HepG2 (cell line): ENCODE results near the gene MIDN. TPM values are rescaled to one million over a fixed set of nuclear protein-coding genes. Genes with fewer than 3 reads are reported as not detected.

ENCODE experiments used
- FOSL1 ChIP-seq: sonication (generic); formaldehyde crosslinking; IDR thresholded peaks from 2 replicates; pipeline ENCODE4 v1.9.0; 2021; ENCODE audit warnings: missing genetic modification reagents, borderline replicate concordance
- FOXK2 ChIP-seq: fragments of 450-650 bp; IDR thresholded peaks from 2 replicates; pipeline ENCODE4 v1.6.1; 2016
- HNF1B ChIP-seq: sonication (generic); formaldehyde crosslinking; IDR thresholded peaks from 2 replicates; pipeline ENCODE4 v1.5.1; 2020; ENCODE audit warnings: mild to moderate bottlenecking, moderate library complexity, missing genetic modification reagents
- HOXD1 ChIP-seq: sonication (generic); formaldehyde crosslinking; IDR thresholded peaks from 2 replicates; pipeline ENCODE4 v1.5.0; 2020; ENCODE audit warnings: missing genetic modification reagents
- NFE2L1 ChIP-seq: sonication (generic); formaldehyde crosslinking; IDR thresholded peaks from 2 replicates; pipeline ENCODE4 v1.4.0; 2020; ENCODE audit warnings: missing genetic modification reagents, mild to moderate bottlenecking, borderline replicate concordance
- PAX8 ChIP-seq: sonication (generic); formaldehyde crosslinking; IDR thresholded peaks from 2 replicates; pipeline ENCODE4 v1.8.0; 2022; ENCODE audit warnings: mild to moderate bottlenecking, missing genetic modification reagents, borderline replicate concordance
- PHF5A ChIP-seq: IDR thresholded peaks from one replicate; pipeline ENCODE4 v1.6.1; 2018; ENCODE audit warnings: low read depth, missing genetic modification reagents; ENCODE audit not compliant: unreplicated experiment
- RFXANK ChIP-seq: IDR thresholded peaks from 2 replicates; pipeline ENCODE4 v1.6.1; 2016
- RORA ChIP-seq: sonication (generic); formaldehyde crosslinking; IDR thresholded peaks from 2 replicates; pipeline ENCODE4 v1.5.0; 2020; ENCODE audit warnings: mild to moderate bottlenecking, missing genetic modification reagents, moderate library complexity
- SALL2 ChIP-seq: sonication (generic); formaldehyde crosslinking; IDR thresholded peaks from 2 replicates; pipeline ENCODE4 v1.8.1; 2023; ENCODE audit warnings: mild to moderate bottlenecking, missing genetic modification reagents, inconsistent platforms
- SMYD3 ChIP-seq: sonication (generic); formaldehyde crosslinking; IDR thresholded peaks from 2 replicates; pipeline ENCODE4 v1.8.1; 2023; ENCODE audit warnings: mild to moderate bottlenecking, missing genetic modification reagents
- SP5 ChIP-seq: IDR thresholded peaks from 2 replicates; pipeline ENCODE4 v1.6.1; 2016; ENCODE audit warnings: low read depth, borderline replicate concordance
- SPEN ChIP-seq: sonication (generic); formaldehyde crosslinking; IDR thresholded peaks from 2 replicates; pipeline ENCODE4 v1.5.1; 2020; ENCODE audit warnings: low read depth, mild to moderate bottlenecking, missing genetic modification reagents
- ZFY ChIP-seq: sonication (generic); formaldehyde crosslinking; IDR thresholded peaks from 2 replicates; pipeline ENCODE4 v1.4.0; 2020; ENCODE audit warnings: missing genetic modification reagents
- ZNF431 ChIP-seq: sonication (generic); formaldehyde crosslinking; IDR thresholded peaks from 2 replicates; pipeline ENCODE4 v1.9.0; 2022; ENCODE audit warnings: missing genetic modification reagents, low read depth, mild to moderate bottlenecking, borderline replicate concordance
- ZNF556 ChIP-seq: sonication (generic); formaldehyde crosslinking; IDR thresholded peaks from 2 replicates; pipeline ENCODE4 v1.4.0; 2020; ENCODE audit warnings: mild to moderate bottlenecking, missing genetic modification reagents, borderline replicate concordance
- ZNF570 ChIP-seq: sonication (generic); formaldehyde crosslinking; IDR thresholded peaks from 2 replicates; pipeline ENCODE4 v1.4.0; 2020; ENCODE audit warnings: mild to moderate bottlenecking, missing genetic modification reagents, borderline replicate concordance
- ZNF781 ChIP-seq: sonication (generic); formaldehyde crosslinking; IDR thresholded peaks from 2 replicates; pipeline ENCODE4 v1.5.1; 2020; ENCODE audit warnings: borderline replicate concordance, mild to moderate bottlenecking, missing genetic modification reagents; ENCODE audit errors: not compliant biosample characterization
- ZNF841 ChIP-seq: sonication (generic); formaldehyde crosslinking; IDR thresholded peaks from 2 replicates; pipeline ENCODE4 v1.8.1; 2023; ENCODE audit warnings: missing genetic modification reagents, borderline replicate concordance
- ZNF883 ChIP-seq: sonication (generic); formaldehyde crosslinking; IDR thresholded peaks from 2 replicates; pipeline ENCODE4 v1.5.1; 2020; ENCODE audit warnings: mild to moderate bottlenecking, missing genetic modification reagents; ENCODE audit errors: not compliant biosample characterization
- ZNF891 ChIP-seq: sonication (generic); formaldehyde crosslinking; IDR thresholded peaks from 2 replicates; pipeline ENCODE4 v1.5.0; 2020; ENCODE audit warnings: mild to moderate bottlenecking, missing genetic modification reagents
- ZSCAN21 ChIP-seq: sonication (generic); formaldehyde crosslinking; IDR thresholded peaks from 2 replicates; pipeline ENCODE4 v1.8.0; 2022; ENCODE audit warnings: mild to moderate bottlenecking, missing genetic modification reagents, moderate library complexity, borderline replicate concordance
- polyA plus RNA-seq, 8 experiments: library from polyadenylated mRNA; depleted of rRNA in 3 of 8; stranded (reverse) in 7 of 8; unstranded in 1 of 8; fragments of >200 nt; fragmentation: Illumina TruSeq in 4 of 8; extraction: Trizol in 4 of 8; gene quantifications; 2 replicates each; pipeline versions ENCODE4 v1.2.1 to v1.2.3, GENCODE V29; 2011 to 2016; ENCODE audit warnings: low read depth in 4 of 8, missing spikeins in 1 of 8, mixed read lengths in 1 of 8; ENCODE audit not compliant: insufficient read depth in 1 of 8
- total RNA-seq, 5 experiments: library from RNA; depleted of rRNA; stranded (reverse); fragments of >200 nt; fragmentation: Illumina TruSeq; extraction: Trizol; gene quantifications; 2 replicates each; pipeline ENCODE4 v1.2.3, GENCODE V29; 2016; ENCODE audit warnings: low read depth in 1 of 5
- TF ChIP-seq, protein P1 (sequence below): fragments of 450-650 bp; IDR thresholded peaks from 2 replicates; pipeline ENCODE4 v1.6.1; 2017; ENCODE audit warnings: mild to moderate bottlenecking
- TF ChIP-seq, protein P2 (sequence below): sonication (generic); formaldehyde crosslinking; IDR thresholded peaks from 2 replicates; pipeline ENCODE4 v1.8.0; 2022; ENCODE audit warnings: mild to moderate bottlenecking, missing genetic modification reagents, borderline replicate concordance

MIDN gene
- total and polyA plus RNA-seq, 2 of the 13 experiments (the other 11 are each of a cell fraction or from before 2014, with no cell fraction given) = 8.4 to 18.0 TPM

- TF ChIP-seq FOXK2 (no peak), ZNF891 (CRISPR knock-in tag) (no peak), NFE2L1 (no peak), SP5 (CRISPR knock-in tag) (peak; percentile 96), RORA (CRISPR knock-in tag) (no peak), ZNF781 (CRISPR knock-in tag) (no peak), HOXD1 (CRISPR knock-in tag) (0 out of 2 replicates have a peak, but pooled peaks have one; percentile 19), ZNF883 (no peak), SMYD3 (CRISPR knock-in tag) (no peak), ZNF841 (CRISPR knock-in tag) (no peak), ZNF556 (CRISPR knock-in tag) (peak; percentile 97; the same call in 1 of the 2 replicates), ZNF570 (CRISPR knock-in tag) (no peak), FOSL1 (no peak), RFXANK (CRISPR knock-in tag) (no peak), HNF1B (CRISPR knock-in tag) (peak; percentile 91), ZFY (CRISPR knock-in tag) (peak; percentile 41; the same call in 1 of the 2 replicates), ZSCAN21 (peak; percentile 59; the same call in 1 of the 2 replicates), PAX8 (no peak), PHF5A (peak; percentile 88), SPEN (CRISPR knock-in tag) (peak; percentile 94; the same call in 1 of the 2 replicates), SALL2 (no peak), ZNF431 (CRISPR knock-in tag) (peak; percentile 48)
- TF ChIP-seq, protein P1, sequence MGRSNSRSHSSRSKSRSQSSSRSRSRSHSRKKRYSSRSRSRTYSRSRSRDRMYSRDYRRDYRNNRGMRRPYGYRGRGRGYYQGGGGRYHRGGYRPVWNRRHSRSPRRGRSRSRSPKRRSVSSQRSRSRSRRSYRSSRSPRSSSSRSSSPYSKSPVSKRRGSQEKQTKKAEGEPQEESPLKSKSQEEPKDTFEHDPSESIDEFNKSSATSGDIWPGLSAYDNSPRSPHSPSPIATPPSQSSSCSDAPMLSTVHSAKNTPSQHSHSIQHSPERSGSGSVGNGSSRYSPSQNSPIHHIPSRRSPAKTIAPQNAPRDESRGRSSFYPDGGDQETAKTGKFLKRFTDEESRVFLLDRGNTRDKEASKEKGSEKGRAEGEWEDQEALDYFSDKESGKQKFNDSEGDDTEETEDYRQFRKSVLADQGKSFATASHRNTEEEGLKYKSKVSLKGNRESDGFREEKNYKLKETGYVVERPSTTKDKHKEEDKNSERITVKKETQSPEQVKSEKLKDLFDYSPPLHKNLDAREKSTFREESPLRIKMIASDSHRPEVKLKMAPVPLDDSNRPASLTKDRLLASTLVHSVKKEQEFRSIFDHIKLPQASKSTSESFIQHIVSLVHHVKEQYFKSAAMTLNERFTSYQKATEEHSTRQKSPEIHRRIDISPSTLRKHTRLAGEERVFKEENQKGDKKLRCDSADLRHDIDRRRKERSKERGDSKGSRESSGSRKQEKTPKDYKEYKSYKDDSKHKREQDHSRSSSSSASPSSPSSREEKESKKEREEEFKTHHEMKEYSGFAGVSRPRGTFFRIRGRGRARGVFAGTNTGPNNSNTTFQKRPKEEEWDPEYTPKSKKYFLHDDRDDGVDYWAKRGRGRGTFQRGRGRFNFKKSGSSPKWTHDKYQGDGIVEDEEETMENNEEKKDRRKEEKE = no peak
- TF ChIP-seq, protein P2, sequence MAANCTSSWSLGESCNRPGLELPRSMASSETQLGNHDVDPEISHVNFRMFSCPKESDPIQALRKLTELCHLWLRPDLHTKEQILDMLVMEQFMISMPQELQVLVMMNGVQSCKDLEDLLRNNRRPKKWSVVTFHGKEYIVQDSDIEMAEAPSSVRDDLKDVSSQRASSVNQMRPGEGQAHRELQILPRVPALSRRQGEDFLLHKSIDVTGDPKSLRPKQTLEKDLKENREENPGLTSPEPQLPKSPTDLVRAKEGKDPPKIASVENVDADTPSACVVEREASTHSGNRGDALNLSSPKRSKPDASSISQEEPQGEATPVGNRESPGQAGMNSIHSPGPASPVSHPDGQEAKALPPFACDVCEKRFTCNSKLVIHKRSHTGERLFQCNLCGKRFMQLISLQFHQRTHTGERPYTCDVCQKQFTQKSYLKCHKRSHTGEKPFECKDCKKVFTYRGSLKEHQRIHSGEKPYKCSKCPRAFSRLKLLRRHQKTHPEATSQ (CRISPR knock-in tag) = no peak
Observed at GRCh38 chr19:1244693-1245451, 3.5 kb upstream of the MIDN start (continued).
